Measurements from ENCODE around the gene GJA1.

The GJA1 gene

GRCh38 chr6:121492536-121492935 is 57.1 kb downstream of the GJA1 start:
- DNase-seq = no peak

GRCh38 chr6:121497970-121498375 is 62.5 kb downstream of the GJA1 start:
- no peak for DNase-seq

- DNase-seq = no peak
These were observed 63.2 kb downstream of the GJA1 start for GRCh38 chr6:121498481-121499276.
